AG09319 (cell line): Measurements from ENCODE around the gene LPIN1.

Source experiments
- DNase-seq: peaks from one replicate; pipeline ENCODE4 v3.0.0-alpha.2; 2010; ENCODE audit warnings: low read depth; ENCODE audit errors: extremely low read depth
- CTCF ChIP-seq: IDR thresholded peaks from 2 replicates; pipeline ENCODE4 v1.5.1; 2011; ENCODE audit warnings: low read depth, mild to moderate bottlenecking, inconsistent platforms, low read length, moderate library complexity

Gene LPIN1

DNA sequence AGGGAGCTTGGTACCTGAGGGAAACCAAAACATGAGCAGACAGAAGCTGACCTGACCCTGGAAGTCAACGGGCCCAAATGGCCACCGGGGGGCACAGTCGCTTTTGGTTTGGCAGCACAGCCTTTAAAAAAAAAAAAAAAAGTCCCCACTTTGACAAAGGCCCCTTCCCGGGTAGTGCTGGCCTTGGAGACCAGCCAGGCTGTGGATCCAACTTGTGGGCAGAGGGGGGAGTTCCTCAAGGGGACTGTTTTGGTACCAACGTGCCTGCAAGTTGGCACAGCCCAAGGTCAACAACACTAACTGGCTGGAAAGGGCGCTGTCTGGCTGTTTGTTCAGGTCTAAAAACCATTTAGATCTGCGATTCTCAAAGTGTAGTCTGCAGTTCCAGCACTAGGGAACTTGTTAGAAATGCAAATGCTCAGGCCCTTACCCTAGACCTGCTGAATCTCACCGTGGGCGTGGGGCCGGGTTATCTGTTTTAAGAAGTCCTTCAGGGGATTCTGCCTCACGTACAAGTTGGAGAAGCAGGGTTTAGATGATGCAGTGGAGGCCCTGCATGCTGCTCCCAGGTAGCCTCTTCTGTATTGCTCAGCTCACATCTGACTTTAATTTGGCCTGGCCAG lies 83.0 kb downstream of the LPIN1 start:
- DNase-seq: no peak
- peak; percentile 49 for TF ChIP-seq CTCF

DNA sequence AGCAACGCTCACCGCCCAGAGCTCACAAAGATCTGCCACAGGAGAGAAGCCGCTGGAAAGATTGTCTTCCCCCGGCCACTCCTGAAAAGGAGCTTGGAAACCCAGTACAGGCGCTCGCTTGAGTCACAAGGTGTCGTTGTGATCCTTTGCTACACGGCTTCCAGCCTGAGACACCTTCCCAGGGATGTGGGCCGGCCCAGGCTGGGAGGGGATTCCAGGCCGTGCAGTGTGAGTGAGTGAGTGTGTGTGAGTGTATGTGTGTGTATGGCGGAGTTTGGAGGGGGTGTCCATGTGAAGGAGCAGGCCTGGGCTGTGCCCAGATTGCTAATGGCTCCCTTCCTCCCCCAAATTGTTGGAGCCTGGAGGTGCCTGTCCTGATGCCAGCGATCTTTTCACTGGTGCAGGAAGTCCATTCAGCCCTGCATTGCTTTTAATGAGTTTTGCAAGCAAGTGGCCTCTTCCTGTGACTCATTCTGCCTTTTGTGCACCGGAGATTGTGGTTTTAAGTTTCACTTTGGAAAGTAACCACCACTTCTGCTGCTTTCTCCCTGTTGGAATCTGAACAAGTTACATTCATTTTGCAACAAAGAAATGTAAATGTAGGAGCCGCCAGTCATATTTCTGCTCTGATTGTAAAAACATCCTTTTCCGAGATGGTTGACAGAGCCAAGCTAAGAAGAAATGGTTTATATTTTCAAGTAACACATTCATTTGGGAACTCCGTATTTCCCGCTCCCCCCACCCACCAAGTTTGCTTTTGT lies 83.7 kb downstream of the LPIN1 start:
- peak; percentile 92 for DNase-seq
- peak; percentile 51 for TF ChIP-seq CTCF

DNA sequence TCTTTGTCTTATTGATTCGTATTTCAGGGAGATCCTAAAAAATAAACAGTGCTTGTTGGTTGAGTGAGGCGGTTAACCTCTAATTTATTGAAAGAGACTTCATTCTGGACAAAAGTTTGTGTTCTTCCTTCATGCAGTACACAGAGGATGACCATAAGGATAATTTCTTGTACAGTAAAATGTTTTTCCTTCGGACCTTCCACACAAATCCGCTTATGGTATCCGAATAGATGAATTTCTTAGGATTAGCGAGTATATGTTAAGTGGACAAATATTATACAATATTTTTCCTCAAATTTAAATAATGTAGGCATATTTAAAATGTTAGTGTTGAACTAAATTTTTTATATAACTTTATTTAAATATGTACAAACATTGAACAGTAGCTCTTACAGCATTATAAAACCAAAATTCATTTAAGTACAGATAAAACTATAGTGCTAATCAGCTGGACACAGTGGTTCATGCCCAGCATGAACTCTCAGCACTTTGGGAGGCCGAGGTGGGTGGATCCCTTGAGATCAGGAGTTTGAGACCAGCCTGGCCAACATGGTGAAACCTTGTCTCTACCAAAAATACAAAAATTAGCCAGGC lies 84.4 kb downstream of the LPIN1 start:
- TF ChIP-seq CTCF: no peak
- no peak for DNase-seq

DNA sequence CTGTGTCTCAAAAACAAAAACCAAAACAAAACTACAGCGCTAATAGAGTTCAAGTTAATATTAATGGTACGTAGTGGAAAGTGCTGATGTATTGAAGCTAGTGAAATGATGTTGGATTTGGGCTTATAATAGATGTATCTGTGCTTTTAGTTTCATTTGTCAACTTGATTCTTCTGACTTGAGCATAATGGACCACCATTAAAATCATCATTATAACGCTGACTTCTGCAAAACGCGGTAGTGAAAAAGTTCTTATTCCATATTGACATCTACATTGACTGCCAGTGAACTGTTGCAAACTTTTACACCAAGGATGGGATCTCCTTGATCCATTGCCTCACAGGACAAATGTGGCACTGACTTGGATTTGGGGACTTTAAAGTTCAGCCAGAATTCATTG lies 85.0 kb downstream of the LPIN1 start:
- TF ChIP-seq CTCF: no peak
- DNase-seq: no peak

DNA sequence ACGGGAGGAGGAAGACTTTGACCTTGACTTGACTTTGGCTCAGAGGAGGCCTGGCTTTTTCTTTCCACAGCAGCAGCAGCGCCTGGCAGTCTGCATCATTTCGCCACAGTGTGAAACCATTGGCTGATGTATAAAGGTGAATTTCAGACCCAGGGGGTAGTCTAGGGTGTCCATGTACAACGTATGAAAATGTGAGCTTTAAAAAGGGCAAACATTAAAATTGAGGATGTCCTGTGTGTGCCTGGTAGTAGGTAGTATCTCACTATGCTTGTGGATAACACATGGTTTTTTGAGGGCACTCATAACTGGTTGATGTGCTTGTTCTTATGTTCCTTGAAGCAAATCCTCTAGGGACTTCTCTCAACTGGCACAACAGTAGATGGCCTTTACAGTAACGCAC lies 86.1 kb downstream of the LPIN1 start:
- no peak for TF ChIP-seq CTCF
- DNase-seq: no peak

GRCh38 chr2:11833601-11834000 lies 87.2 kb downstream of the LPIN1 start:
- peak; percentile 22 for DNase-seq
- TF ChIP-seq CTCF: no peak

- TF ChIP-seq CTCF: no peak
- no peak for DNase-seq
Measured at GRCh38 chr2:11835403-11835802, 89.0 kb downstream of the LPIN1 start.
